Duodenal mucosa (tissue), 2 donors: ENCODE data around the gene CDPF1.

Experiments
- H3K27ac ChIP-seq: one replicate; pipeline ENCODE4 v1.7.0; 2013; ENCODE audit warnings: low read depth, low read length
- H3K27me3 ChIP-seq, 2 donors: one replicate each; pipeline ENCODE4 v1.7.0; 2013; ENCODE audit warnings: low read length in 2 of 2, control low read depth in 1 of 2; ENCODE audit not compliant: insufficient read depth in 2 of 2, control insufficient read depth in 1 of 2
- H3K36me3 ChIP-seq, 2 donors: one replicate each; pipeline ENCODE4 v1.7.0; 2013; ENCODE audit warnings: low read length in 2 of 2, control low read depth in 1 of 2; ENCODE audit not compliant: insufficient read depth in 2 of 2, control insufficient read depth in 1 of 2
- H3K4me1 ChIP-seq, 2 donors: one replicate each; pipeline ENCODE4 v1.7.0; 2013; ENCODE audit warnings: low read length in 2 of 2, control low read depth in 1 of 2; ENCODE audit not compliant: insufficient read depth in 2 of 2, control insufficient read depth in 1 of 2
- H3K4me3 ChIP-seq, 2 donors: one replicate each; pipeline ENCODE4 v1.7.0; 2013; ENCODE audit warnings: low read length in 2 of 2, low read depth in 1 of 2
- H3K9ac ChIP-seq, 2 donors: one replicate each; pipeline ENCODE4 v1.7.0; 2013; ENCODE audit warnings: low read length in 2 of 2, low read depth in 1 of 2
- H3K9me3 ChIP-seq, 2 donors: one replicate each; pipeline ENCODE4 v1.7.0; 2013; ENCODE audit warnings: low read length in 2 of 2, control low read depth in 1 of 2; ENCODE audit not compliant: control insufficient read depth in 1 of 2

The CDPF1 gene

GRCh38 chr22:46281866-46282678 is 32.0 kb upstream of the CDPF1 start:
- H3K4me3 ChIP-seq = no peak overlapping the region
- H3K4me1 ChIP-seq = peaks cover 5 to 9% of the 10 kb centered on the region in 2 donors
- H3K27ac ChIP-seq = no peak overlapping the region
- H3K9ac ChIP-seq = no peak overlapping the region
- H3K27me3 ChIP-seq = no peaks in the 10 kb centered on the region
- peaks cover 54 to 90% of the 10 kb centered on the region in 2 donors for H3K36me3 ChIP-seq
- H3K9me3 ChIP-seq = no peaks in the 10 kb centered on the region

GRCh38 chr22:46280999-46281623 is 31.0 kb upstream of the CDPF1 start:
- Histone ChIP-seq H3K9ac (no peak overlapping the region), H3K36me3 (peaks cover 50 to 84% of the 10 kb centered on the region in 2 donors), H3K4me3 (no peak overlapping the region), H3K9me3 (no peaks in the 10 kb centered on the region), H3K4me1 (peaks cover 0 to 9% of the 10 kb centered on the region in 2 donors), H3K27ac (no peak overlapping the region), H3K27me3 (no peaks in the 10 kb centered on the region)

- Histone ChIP-seq H3K27ac (peak overlapping the region; percentile 61), H3K4me1 (peaks cover 0 to 9% of the 10 kb centered on the region in 2 donors), H3K27me3 (no peaks in the 10 kb centered on the region), H3K4me3 (no peak overlapping the region), H3K9ac (no peak overlapping the region), H3K9me3 (no peaks in the 10 kb centered on the region), H3K36me3 (peaks cover 53 to 87% of the 10 kb centered on the region in 2 donors)
These were observed 30.1 kb upstream of the CDPF1 start for GRCh38 chr22:46280063-46280817.

GRCh38 chr22:46278656-46279645 is 28.9 kb upstream of the CDPF1 start:
- H3K36me3 ChIP-seq = peaks cover 46 to 85% of the 10 kb centered on the region in 2 donors
- peaks cover 0 to 9% of the 10 kb centered on the region in 2 donors for H3K4me1 ChIP-seq
- no peak overlapping the region for H3K27ac ChIP-seq
- H3K27me3 ChIP-seq = no peaks in the 10 kb centered on the region
- H3K4me3 ChIP-seq = no peak overlapping the region
- no peak overlapping the region for H3K9ac ChIP-seq
- no peaks in the 10 kb centered on the region for H3K9me3 ChIP-seq

GRCh38 chr22:46276563-46276962 is 26.5 kb upstream of the CDPF1 start:
- no peak overlapping the region for H3K4me3 ChIP-seq
- peaks cover 0 to 9% of the 10 kb centered on the region in 2 donors for H3K4me1 ChIP-seq
- no peak overlapping the region for H3K9ac ChIP-seq
- H3K27me3 ChIP-seq = no peaks in the 10 kb centered on the region
- H3K9me3 ChIP-seq = no peaks in the 10 kb centered on the region
- peaks cover 56 to 88% of the 10 kb centered on the region in 2 donors for H3K36me3 ChIP-seq
- no peak overlapping the region for H3K27ac ChIP-seq

- Histone ChIP-seq H3K9me3 (no peaks in the 10 kb centered on the region), H3K36me3 (peaks cover 51 to 81% of the 10 kb centered on the region in 2 donors), H3K9ac (no peak overlapping the region), H3K27me3 (no peaks in the 10 kb centered on the region), H3K27ac (no peak overlapping the region), H3K4me3 (no peak overlapping the region), H3K4me1 (peaks cover 0 to 2% of the 10 kb centered on the region in 2 donors)
These were observed 25.5 kb upstream of the CDPF1 start for GRCh38 chr22:46275455-46276122.

- Histone ChIP-seq H3K36me3 (peaks cover 43 to 72% of the 10 kb centered on the region in 2 donors), H3K4me3 (no peak overlapping the region), H3K9me3 (no peaks in the 10 kb centered on the region), H3K27me3 (no peaks in the 10 kb centered on the region), H3K4me1 (peaks cover 8 to 9% of the 10 kb centered on the region in 2 donors), H3K27ac (no peak overlapping the region), H3K9ac (no peak overlapping the region)
These were observed 24.3 kb upstream of the CDPF1 start for GRCh38 chr22:46274381-46274780.

- Histone ChIP-seq H3K36me3 (peaks cover 36 to 65% of the 10 kb centered on the region in 2 donors), H3K9me3 (no peaks in the 10 kb centered on the region), H3K27ac (no peak overlapping the region), H3K4me1 (peaks cover 14% of the 10 kb centered on the region in 2 donors), H3K4me3 (no peak overlapping the region), H3K9ac (no peak overlapping the region), H3K27me3 (no peaks in the 10 kb centered on the region)
These were observed 23.5 kb upstream of the CDPF1 start for GRCh38 chr22:46273432-46274148.
